Stimulated activated CD4-positive, alpha-beta T cell treated with anti-CD3 and anti-CD28 coated beads, Interleukin-4, amount 100 ng/mL, for 4 hours (primary cell): ENCODE data around the gene ZBTB42.
A peak's percentile ranks its signal among the peaks of the same experiment; 100 is the strongest.
"Not testable (repeated sequence)": the region's sequence is repeated elsewhere in the genome, so short reads cannot be mapped to it uniquely, and the experiment has no call there.

Experiments
- DNase-seq, 2 experiments: peaks; one replicate each; pipeline ENCODE4 v3.0.0-alpha.2; 2020

Gene ZBTB42

GRCh38 chr14:104817930-104818713, 17.2 kb downstream of the ZBTB42 start:
- no peak for DNase-seq

GRCh38 chr14:104818714-104819161, 17.8 kb downstream of the ZBTB42 start:
- DNase-seq = no peak

GRCh38 chr14:104819361-104819781, 18.5 kb downstream of the ZBTB42 start:
- no peak for DNase-seq

- no peak for DNase-seq
Measured at GRCh38 chr14:104820669-104821228, 19.8 kb downstream of the ZBTB42 start.

DNA sequence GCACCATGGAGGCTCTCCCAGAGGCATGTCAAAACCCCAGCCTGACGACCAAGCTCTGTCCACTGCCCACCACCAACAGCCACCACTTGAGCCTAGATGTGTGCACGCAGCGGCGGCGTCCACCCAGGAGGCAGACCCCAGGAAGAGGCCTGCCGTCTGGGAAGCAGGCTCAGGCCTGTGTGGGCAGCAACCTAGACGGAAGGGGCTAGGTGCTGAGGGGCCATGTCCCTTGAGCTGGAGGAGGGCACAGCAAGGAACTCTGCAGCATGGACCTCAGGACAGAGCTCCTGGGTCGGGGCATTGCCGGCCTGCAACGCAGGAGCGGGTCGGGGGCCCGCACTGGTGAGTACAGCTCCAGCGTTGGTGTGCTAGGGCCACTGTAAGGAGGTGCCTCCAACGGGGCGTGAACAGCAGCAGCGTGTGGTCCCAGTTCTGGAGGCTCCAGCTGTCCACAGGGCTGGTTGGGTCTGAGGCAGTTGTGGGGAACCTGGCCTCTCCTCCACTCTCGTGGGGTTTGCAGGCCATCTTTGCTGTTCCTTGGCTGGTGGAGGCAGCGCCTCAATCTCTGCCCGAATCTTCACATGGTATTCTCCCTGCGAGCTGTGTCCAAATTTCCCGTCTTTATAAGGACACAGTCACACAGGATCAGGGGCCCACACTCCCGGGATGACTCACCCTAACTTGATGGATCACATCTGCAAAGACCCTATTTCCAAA, 20.5 kb downstream of the ZBTB42 start:
- DNase-seq = no peak

DNA sequence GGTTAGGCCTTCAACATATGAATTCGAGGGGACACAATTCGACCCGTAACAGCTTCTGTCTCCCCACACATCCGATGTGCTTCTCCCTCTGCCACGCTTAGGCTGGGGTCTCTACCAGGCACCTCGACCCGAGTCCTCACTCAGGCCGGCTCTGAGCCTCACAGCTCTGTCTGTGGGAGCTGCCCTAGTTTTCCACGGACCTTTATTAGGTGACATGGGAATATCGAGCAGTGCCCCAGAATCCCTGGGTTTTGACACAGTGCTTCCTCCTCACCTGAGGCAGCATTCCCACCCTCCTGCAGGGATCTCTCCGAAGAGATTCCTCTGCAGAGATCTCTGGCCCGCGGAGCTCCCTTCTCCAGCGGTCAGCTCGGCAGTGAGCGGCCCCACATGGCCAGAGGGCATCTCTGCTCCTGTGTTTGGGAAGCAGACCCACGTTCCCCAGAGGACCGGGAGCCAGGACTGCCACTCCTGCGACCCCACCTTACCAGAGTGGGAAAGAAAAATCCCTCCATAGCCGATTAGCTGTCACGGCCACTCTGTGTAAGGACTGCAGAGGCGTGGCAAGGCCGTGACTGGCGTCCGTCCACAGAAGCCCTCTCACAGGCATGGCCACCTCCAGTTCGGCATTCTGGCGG, 21.2 kb downstream of the ZBTB42 start:
- no peak for DNase-seq

- DNase-seq = no peak
Measured at GRCh38 chr14:104822821-104823615, 22.1 kb downstream of the ZBTB42 start.

DNA sequence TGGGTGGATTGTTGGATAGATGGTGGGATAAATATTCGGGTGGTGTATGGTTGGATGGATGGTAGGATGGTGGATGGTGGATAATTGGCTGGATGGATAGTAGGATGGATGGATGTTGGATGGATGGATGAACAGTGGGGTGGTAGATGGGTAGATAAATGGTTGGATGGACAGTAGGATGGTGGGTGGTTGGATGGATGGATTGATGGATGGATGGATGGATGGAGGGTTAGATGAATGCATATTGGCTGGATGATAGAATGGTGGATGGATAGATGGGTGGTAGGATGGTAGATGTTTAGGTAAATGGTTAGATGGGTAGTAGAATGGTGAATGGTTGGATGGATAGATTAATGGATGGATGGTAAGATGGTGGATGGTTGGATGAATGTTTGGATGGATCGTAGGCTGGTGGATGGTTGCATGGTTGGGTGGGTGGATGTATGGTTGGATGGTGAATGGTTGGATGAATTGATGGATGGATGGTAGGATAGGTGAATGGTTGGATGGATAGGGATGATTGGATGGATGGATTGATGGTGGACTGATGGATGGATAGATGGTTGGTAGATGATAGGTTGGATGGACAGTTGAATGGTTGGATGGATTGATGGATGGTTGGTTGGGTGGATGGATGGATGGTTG, 23.6 kb downstream of the ZBTB42 start:
- no peak for DNase-seq

DNA sequence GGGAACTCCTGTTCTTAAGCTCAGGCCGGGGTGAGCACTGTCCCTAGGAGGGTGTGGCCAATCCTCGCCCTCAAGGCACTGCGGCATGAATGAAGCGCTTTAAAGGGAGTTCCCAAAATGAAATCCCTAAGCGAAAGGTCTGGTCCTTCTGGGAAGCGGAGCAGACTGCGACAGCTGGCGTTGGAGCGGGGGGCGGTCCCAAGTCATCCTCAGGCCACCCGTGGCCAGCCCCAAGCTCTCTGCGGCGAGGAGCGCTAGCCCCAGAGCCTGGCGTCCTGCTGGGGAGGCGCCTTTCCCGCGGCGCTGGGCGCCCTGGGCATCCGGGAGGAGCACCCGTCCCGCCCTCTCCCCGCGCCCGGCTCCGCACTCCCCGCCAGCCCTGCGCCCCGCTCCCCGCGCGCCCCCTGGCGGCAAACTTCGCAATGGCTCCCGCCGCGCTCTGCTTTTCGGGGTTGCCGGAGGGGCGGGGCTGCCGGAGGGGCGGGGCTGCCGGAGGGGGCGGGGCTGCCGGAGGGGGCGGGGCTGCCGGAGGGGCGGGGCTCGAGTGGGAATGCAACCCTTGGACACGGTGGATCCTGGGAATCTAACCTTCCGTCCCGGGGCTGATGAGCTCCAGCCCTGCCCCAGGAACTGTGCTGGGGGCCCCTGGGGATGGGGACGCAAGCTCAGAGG, 25.4 kb downstream of the ZBTB42 start:
- peak; percentile 87 to 98 for DNase-seq

DNA sequence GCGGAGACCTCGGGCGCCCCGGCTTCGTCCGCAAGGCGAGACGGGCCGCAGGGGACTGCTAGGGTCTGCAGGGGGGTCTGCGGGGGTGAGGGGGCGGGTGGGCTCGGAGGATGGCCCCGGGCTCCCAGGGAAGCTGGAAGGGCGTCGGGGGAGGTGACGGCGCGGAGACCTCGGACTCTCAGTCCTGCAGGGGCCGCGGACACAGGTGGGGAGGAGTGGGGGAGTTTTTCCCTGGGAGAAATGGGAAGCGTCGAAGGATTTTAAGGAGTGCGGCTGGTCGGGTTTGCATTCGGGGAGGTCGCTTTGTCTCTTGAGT, 25.9 kb downstream of the ZBTB42 start:
- DNase-seq = no peak

GRCh38 chr14:104827177-104828055, 26.5 kb downstream of the ZBTB42 start:
- peak; percentile 42 to 47 for DNase-seq

- no peak for DNase-seq
Measured at GRCh38 chr14:104830781-104831180, 29.9 kb downstream of the ZBTB42 start.

DNA sequence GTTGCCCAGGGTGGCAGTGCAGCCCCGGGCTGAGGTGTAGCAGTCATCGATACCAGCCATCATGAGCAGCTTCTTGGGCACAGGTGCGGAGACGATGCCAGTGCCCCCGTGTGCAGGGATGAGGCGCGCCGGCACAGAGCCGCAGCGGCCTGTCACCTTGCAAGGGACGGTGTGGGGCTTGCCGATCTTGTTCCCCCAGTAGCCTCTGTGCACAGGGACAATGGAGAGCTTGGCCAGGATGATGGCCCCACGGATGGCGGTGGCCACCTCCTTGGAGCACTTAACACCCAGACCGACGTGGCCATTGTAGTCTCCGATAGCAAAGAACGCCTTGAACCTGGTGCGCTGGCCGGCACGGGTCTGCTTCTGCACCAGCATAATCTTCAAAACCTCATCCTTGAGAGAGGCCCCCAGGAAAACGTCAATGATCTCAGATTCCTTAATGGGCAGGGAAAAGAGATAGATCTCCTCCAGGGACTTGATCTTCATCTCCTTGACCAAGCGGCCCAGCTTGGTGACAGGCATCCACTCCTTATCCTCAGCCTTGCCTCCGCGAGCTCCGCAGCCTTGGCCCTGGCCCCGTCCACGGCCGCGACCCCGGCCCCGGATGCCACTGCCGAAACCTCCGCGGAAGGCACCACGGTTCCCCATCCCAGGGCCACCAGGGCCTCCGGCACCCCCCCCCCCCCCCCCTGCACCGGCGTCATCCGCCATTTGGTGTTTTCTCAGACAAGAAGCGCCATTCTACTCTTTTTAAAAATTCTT, 35.5 kb downstream of the ZBTB42 start:
- not testable (repeated sequence) for DNase-seq

- DNase-seq = no peak
Measured at GRCh38 chr14:104841730-104842129, 40.8 kb downstream of the ZBTB42 start.

DNA sequence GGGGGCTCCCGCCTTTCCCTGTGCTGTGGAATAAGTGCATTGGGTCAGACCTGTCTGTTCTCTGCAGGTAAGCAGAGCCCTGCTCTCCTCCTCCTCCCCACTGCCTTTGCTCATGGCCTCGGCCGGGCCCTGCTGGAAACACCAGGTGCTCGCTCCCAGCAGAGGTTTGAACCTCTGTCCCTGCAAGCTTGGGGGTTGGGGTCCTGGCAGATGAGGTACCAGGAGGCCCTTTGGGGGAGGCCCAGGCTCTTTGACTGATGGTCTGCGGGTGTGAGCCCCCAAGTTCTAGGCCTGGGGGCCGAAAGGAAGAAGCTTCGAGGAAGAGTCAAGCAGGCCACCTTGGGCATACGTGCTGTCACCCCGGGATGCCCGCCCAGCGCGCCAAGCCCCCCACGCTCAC, 42.1 kb downstream of the ZBTB42 start:
- DNase-seq = no peak

GRCh38 chr14:104843442-104844305, 42.8 kb downstream of the ZBTB42 start:
- DNase-seq = no peak

- no peak for DNase-seq
Measured at GRCh38 chr14:104844306-104845032, 43.6 kb downstream of the ZBTB42 start.
